KOPT-K1 (cell line): Measurements from ENCODE around the gene EFCAB14.
A peak's percentile ranks its signal among the peaks of the same experiment; 100 is the strongest.
"Not testable (repeated sequence)": the region's sequence is repeated elsewhere in the genome, so short reads cannot be mapped to it uniquely, and the experiment has no call there.

Source experiments
- H3K27ac ChIP-seq: fragments of 200-600 bp; sonication (generic); 2 replicates; pipeline ENCODE4 v1.5.1; 2016; ENCODE audit warnings: antibody characterized with exemption, mild to moderate bottlenecking, low read depth, low read length; ENCODE audit not compliant: poor library complexity, severe bottlenecking
- H3K36me3 ChIP-seq: fragments of 200-600 bp; sonication (generic); 2 replicates; pipeline ENCODE4 v1.5.1; 2017; ENCODE audit warnings: antibody characterized with exemption, mild to moderate bottlenecking, low read length, moderate library complexity; ENCODE audit not compliant: insufficient read depth
- H3K9me3 ChIP-seq: fragments of 200-600 bp; sonication (generic); 2 replicates; pipeline ENCODE4 v1.5.1; 2017; ENCODE audit warnings: antibody characterized with exemption, low read length, mild to moderate bottlenecking; ENCODE audit not compliant: insufficient read depth, poor library complexity, severe bottlenecking

Gene EFCAB14

GRCh38 chr1:46718727-46719622, at the start of gene EFCAB14:
TSS of gene EFCAB14 (minus strand) at chr1:46719114. CDS start at chr1:46718087, 1,027 bp downstream.
- Histone ChIP-seq H3K36me3 (peaks cover 33% of the 10 kb centered on the region), H3K27ac (peak within 1 kb of the TSS; percentile 74), H3K9me3 (no peaks in the 10 kb centered on the region)

- H3K9me3 ChIP-seq, result peaks cover 27% of the 10 kb centered on the region
- H3K36me3 ChIP-seq, result no peaks in the 10 kb centered on the region
- no peak overlapping the region for H3K27ac ChIP-seq
These were observed 49.5 kb upstream of the EFCAB14 start for GRCh38 chr1:46768445-46768844.

- peaks cover 27% of the 10 kb centered on the region for H3K9me3 ChIP-seq
- H3K36me3 ChIP-seq, result no peaks in the 10 kb centered on the region
- no peak overlapping the region for H3K27ac ChIP-seq
These were observed 48.9 kb upstream of the EFCAB14 start for GRCh38 chr1:46767649-46768282.

DNA sequence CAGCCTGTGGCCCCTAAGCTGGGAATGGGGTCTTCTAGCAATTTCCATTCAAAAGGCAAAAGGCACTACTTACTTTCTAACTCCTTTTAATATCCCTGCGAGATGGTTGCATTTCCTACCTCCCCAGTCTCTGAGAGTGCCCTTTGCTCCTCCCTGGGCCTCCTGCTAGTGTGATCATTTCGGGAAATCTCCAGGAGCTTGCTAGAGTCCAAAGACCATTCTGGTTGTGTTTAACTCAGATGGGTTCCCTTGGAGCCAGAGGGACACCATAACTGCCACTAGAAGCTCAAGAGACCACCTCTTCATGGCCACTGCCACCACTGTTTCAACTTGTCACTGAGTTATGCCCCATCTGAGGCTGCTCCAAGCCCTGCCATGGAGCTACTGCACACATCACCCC, 45.5 kb upstream of the EFCAB14 start:
- Histone ChIP-seq H3K36me3 (no peaks in the 10 kb centered on the region), H3K27ac (no peak overlapping the region), H3K9me3 (peaks cover 3% of the 10 kb centered on the region)

GRCh38 chr1:46761740-46762139, 42.8 kb upstream of the EFCAB14 start:
- H3K9me3 ChIP-seq, result no peaks in the 10 kb centered on the region
- no peak overlapping the region for H3K27ac ChIP-seq
- no peaks in the 10 kb centered on the region for H3K36me3 ChIP-seq

DNA sequence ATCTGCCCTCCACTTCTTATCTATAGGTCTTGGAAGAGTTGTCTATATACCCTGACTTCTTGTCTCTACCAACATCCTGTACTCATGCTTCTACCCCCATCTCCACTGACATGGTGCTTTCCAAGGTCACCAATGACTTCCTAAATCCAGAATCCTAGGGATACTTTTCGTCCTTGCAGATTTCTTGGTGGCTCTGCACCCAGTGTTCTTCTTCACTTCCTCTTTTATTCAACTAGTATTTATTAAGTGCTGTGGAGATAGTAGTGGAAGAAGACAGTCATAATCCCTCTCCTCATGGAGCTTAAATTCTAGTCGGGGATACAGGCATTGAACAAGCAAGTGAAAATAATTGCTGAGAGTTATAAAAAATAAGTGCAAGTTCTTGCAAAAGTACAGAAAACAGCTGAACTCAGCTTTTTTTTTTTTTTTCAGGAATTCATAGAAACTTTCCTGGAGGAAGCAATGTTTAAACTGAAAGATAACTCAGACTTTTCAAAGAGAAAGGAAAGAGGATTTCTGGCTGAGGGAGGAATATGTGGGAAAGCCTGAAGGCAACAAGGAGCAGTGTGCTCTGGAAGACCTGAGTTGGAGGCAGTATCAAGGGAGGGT, 41.7 kb upstream of the EFCAB14 start:
- no peaks in the 10 kb centered on the region for H3K36me3 ChIP-seq
- H3K27ac ChIP-seq, result no peak overlapping the region
- no peaks in the 10 kb centered on the region for H3K9me3 ChIP-seq

DNA sequence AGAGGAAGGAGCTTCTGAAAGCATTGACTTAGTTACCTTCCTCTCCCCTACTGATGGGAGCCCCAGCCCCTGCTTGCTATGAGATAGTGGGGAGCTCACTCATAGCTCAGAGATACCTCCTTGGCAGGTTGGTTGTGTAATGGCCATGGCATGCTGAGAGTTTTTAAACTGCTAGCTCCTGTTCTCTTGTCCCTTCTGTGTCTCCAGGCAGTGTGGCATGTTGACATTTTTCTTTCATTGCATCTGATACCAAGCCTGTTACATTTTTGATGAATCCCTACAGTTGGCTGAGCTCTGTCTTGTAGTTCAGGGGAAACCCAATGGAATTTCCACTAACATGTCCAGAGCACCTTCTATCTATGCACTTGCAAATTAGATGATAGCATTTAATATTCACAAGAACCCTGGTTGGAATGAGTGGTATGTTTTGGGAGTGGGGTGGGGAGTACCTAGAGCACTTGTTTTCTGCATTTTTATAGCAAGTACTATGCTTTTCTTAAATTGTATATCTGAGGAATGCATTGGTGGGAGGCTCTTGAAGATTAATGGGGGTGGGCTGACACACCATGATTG, 39.1 kb upstream of the EFCAB14 start:
- H3K9me3 ChIP-seq, result no peaks in the 10 kb centered on the region
- H3K27ac ChIP-seq, result no peak overlapping the region
- no peaks in the 10 kb centered on the region for H3K36me3 ChIP-seq

- H3K9me3 ChIP-seq, result no peaks in the 10 kb centered on the region
- H3K27ac ChIP-seq, result no peak overlapping the region
- H3K36me3 ChIP-seq, result no peaks in the 10 kb centered on the region
These were observed 38.5 kb upstream of the EFCAB14 start for GRCh38 chr1:46757247-46757955.

DNA sequence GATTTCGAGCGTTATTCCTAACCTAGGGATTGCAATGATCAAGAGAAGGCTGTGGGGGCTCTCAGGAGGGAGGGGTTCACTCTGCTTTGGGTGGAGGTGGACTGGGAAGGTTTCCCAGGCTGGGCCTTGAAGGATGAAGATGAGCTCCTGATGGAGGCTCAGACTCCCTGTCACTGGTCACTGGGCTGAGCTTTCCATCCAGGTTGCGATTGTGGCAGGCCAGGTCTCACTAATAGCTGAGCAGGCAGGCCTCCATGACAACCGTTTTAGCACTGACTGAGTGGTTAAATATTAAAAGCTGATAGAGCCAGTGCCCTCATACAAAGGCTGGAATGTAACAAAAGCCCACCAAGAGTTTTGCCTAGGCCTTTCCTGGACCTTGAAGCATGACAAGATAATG, 36.2 kb upstream of the EFCAB14 start:
- Histone ChIP-seq H3K36me3 (no peaks in the 10 kb centered on the region), H3K9me3 (no peaks in the 10 kb centered on the region), H3K27ac (no peak overlapping the region)

DNA sequence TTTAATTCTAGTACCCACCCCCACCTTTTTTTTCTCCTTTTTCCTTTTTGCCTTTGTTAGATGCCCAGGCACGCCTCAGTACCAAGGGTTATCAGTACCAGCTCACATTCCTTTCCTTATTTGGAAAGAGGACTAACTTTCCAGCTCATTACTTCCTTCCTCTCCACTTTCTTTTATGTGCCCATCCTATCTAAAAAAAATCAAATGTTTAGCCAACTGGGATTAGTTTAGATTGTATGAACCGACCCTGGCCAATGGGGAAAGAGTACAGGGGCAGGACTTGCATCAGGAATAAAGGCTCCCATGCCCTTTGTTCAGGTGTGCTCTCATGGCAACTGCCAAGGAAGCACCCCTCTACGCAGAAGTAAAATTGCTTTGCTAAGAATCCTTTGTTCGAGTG, 35.8 kb upstream of the EFCAB14 start:
- H3K36me3 ChIP-seq, H3K9me3 ChIP-seq, H3K27ac ChIP-seq: not testable (repeated sequence)

GRCh38 chr1:46753985-46754384, 35.1 kb upstream of the EFCAB14 start:
- no peak overlapping the region for H3K27ac ChIP-seq
- H3K36me3 ChIP-seq, result no peaks in the 10 kb centered on the region
- no peaks in the 10 kb centered on the region for H3K9me3 ChIP-seq

GRCh38 chr1:46749921-46750404, 31.0 kb upstream of the EFCAB14 start:
- H3K9me3 ChIP-seq, result no peaks in the 10 kb centered on the region
- H3K36me3 ChIP-seq, result no peaks in the 10 kb centered on the region
- H3K27ac ChIP-seq, result no peak overlapping the region

DNA sequence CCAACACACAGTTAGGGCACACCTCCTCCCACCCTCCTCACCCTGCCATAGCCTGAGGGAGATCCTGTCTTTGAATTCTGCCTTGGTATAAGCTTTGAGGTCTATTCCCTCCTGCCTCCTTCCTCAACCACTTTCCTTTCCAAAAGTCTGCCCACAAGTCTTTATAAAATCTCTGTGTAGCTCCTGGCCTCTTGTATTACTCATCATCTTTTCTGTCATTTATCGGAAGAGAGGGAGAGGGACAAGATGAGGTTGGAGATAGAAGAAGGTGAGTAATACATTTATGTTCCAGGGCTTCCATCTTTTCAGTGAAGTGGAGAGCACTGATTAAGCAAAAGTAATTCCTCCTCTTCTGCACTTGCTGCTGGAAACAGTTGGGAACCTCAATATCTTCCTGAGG, 30.5 kb upstream of the EFCAB14 start:
- no peaks in the 10 kb centered on the region for H3K36me3 ChIP-seq

DNA sequence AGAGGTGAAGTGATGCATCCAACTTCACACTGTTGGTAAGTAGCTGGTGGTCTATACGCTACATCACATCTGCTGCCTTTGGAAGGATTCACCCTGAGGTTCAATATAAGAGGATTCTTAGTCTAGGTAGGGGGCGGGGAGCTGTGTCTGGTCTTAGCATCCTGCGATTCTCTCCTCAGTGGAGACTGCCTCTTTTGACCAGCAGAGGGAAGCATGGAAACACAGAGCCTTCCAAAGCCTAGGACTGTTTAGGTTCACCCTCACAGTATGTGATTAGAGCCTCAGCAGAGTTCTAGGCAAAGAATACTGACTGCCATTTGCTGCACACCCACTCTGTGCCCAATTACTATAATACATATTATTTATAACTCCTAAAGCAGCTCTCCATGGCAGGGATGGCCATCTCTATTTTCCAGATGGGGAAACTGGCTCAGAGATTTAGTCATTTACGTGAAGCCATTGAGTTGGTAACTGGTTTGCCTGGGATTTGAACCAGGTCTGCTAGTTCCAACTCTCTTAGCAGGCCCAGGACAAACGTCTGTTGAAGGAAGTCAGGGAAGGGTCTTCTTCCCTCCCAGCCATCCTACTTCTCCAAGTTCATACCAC, 28.9 kb upstream of the EFCAB14 start:
- Histone ChIP-seq H3K27ac (no peak overlapping the region), H3K9me3 (no peaks in the 10 kb centered on the region), H3K36me3 (no peaks in the 10 kb centered on the region)

More for the DNA sequence above, 30.5 kb upstream of the EFCAB14 start:
- H3K27ac ChIP-seq, result no peak overlapping the region
- H3K9me3 ChIP-seq, result no peaks in the 10 kb centered on the region
